ENCODE measurements around the gene FAM3C.

Gene FAM3C

GRCh38 chr7:121337398-121337797 is 58.7 kb downstream of the FAM3C start:
- H3K36me3 ChIP-seq (ENCODE audit: control insufficient read depth in 4 of 4, insufficient read depth in 4 of 4, low read length in 3 of 4), result no peaks in the 10 kb centered on the region

GRCh38 chr7:121336579-121336978 is 59.5 kb downstream of the FAM3C start:
- 88% methylated on average over 2 of the region's 3 CpGs for WGBS (ENCODE audit: insufficient coverage)
- Histone ChIP-seq H3K4me1 (ENCODE audit: control extremely low read depth in 1 of 4, control insufficient read depth in 4 of 4, insufficient read depth in 4 of 4, low read length in 3 of 4) (no peaks in the 10 kb centered on the region), H3K36me3 (ENCODE audit: control insufficient read depth in 4 of 4, insufficient read depth in 4 of 4, low read length in 3 of 4) (no peaks in the 10 kb centered on the region), H3K27me3 (replicated peaks in 2 of 5; ENCODE audit: control insufficient read depth in 4 of 5, insufficient read depth in 5 of 5, low read length in 4 of 5) (peaks cover 6 to 54% (median 12%) of the 10 kb centered on the region in 5 experiments), H3K4me3 (ENCODE audit: control insufficient read depth in 1 of 7, extremely low read depth in 1 of 7, insufficient read depth in 4 of 7, low read depth in 2 of 7, low read length in 6 of 7) (no peak overlapping the region), H3K9me3 (ENCODE audit: control extremely low read depth in 1 of 5, control insufficient read depth in 4 of 5, insufficient read depth in 2 of 5, low read depth in 1 of 5, low read length in 4 of 5) (no peaks in the 10 kb centered on the region), H3K27ac (ENCODE audit: insufficient read depth in 1 of 2, low read depth in 1 of 2, low read length in 2 of 2, poor library complexity in 1 of 2, severe bottlenecking in 2 of 2) (no peak overlapping the region)
- ChIA-PET CTCF (no interaction called here), POLR2A (no interaction called here)
- no peak for DNase-seq

More at GRCh38 chr7:121337398-121337797, 58.7 kb downstream of the FAM3C start:
- peaks cover 5 to 46% (median 8%) of the 10 kb centered on the region in 5 experiments for H3K27me3 ChIP-seq (replicated peaks in 2 of 5; ENCODE audit: control insufficient read depth in 4 of 5, insufficient read depth in 5 of 5, low read length in 4 of 5)
- H3K9me3 ChIP-seq (ENCODE audit: control extremely low read depth in 1 of 5, control insufficient read depth in 4 of 5, insufficient read depth in 2 of 5, low read depth in 1 of 5, low read length in 4 of 5), result no peaks in the 10 kb centered on the region
- H3K4me3 ChIP-seq (ENCODE audit: control insufficient read depth in 1 of 7, extremely low read depth in 1 of 7, insufficient read depth in 4 of 7, low read depth in 2 of 7, low read length in 6 of 7), result no peak overlapping the region
- no peaks in the 10 kb centered on the region for H3K4me1 ChIP-seq (ENCODE audit: control extremely low read depth in 1 of 4, control insufficient read depth in 4 of 4, insufficient read depth in 4 of 4, low read length in 3 of 4)
- no peak overlapping the region for H3K27ac ChIP-seq (ENCODE audit: insufficient read depth in 1 of 2, low read depth in 1 of 2, low read length in 2 of 2, poor library complexity in 1 of 2, severe bottlenecking in 2 of 2)
- ChIA-PET POLR2A (no interaction called here), CTCF (no interaction called here)
- peak in 1 of 3 donors; percentile 20 for DNase-seq
- WGBS (ENCODE audit: insufficient coverage), result 0% methylated on average over 3 of the region's 3 CpGs

- Histone ChIP-seq H3K4me1 (ENCODE audit: control extremely low read depth in 1 of 4, control insufficient read depth in 4 of 4, insufficient read depth in 4 of 4, low read length in 3 of 4) (peaks cover 0 to 5% (median 4%) of the 10 kb centered on the region in 4 experiments), H3K4me3 (ENCODE audit: control insufficient read depth in 1 of 7, extremely low read depth in 1 of 7, insufficient read depth in 4 of 7, low read depth in 2 of 7, low read length in 6 of 7) (no peak overlapping the region), H3K27me3 (replicated peaks in 2 of 5; ENCODE audit: control insufficient read depth in 4 of 5, insufficient read depth in 5 of 5, low read length in 4 of 5) (peaks cover 9 to 69% (median 21%) of the 10 kb centered on the region in 5 experiments), H3K9me3 (ENCODE audit: control extremely low read depth in 1 of 5, control insufficient read depth in 4 of 5, insufficient read depth in 2 of 5, low read depth in 1 of 5, low read length in 4 of 5) (no peaks in the 10 kb centered on the region), H3K27ac (ENCODE audit: insufficient read depth in 1 of 2, low read depth in 1 of 2, low read length in 2 of 2, poor library complexity in 1 of 2, severe bottlenecking in 2 of 2) (no peak overlapping the region), H3K36me3 (ENCODE audit: control insufficient read depth in 4 of 4, insufficient read depth in 4 of 4, low read length in 3 of 4) (no peaks in the 10 kb centered on the region)
- WGBS (ENCODE audit: insufficient coverage), result no CpG with 5 or more reads among the region's 10 CpGs
- ChIA-PET POLR2A (no interaction called here), CTCF (no interaction called here)
- no peak for DNase-seq
Observed at GRCh38 chr7:121334875-121335648, 61.0 kb downstream of the FAM3C start.

- ChIA-PET POLR2A (no interaction called here), CTCF (no interaction called here)
- Histone ChIP-seq H3K4me3 (ENCODE audit: control insufficient read depth in 1 of 7, extremely low read depth in 1 of 7, insufficient read depth in 4 of 7, low read depth in 2 of 7, low read length in 6 of 7) (no peak overlapping the region), H3K9me3 (ENCODE audit: control extremely low read depth in 1 of 5, control insufficient read depth in 4 of 5, insufficient read depth in 2 of 5, low read depth in 1 of 5, low read length in 4 of 5) (no peaks in the 10 kb centered on the region), H3K4me1 (ENCODE audit: control extremely low read depth in 1 of 4, control insufficient read depth in 4 of 4, insufficient read depth in 4 of 4, low read length in 3 of 4) (peaks cover 0 to 12% (median 9%) of the 10 kb centered on the region in 4 experiments), H3K36me3 (ENCODE audit: control insufficient read depth in 4 of 4, insufficient read depth in 4 of 4, low read length in 3 of 4) (no peaks in the 10 kb centered on the region), H3K27me3 (replicated peaks in 2 of 5; ENCODE audit: control insufficient read depth in 4 of 5, insufficient read depth in 5 of 5, low read length in 4 of 5) (peaks cover 12 to 76% (median 25%) of the 10 kb centered on the region in 5 experiments), H3K27ac (ENCODE audit: insufficient read depth in 1 of 2, low read depth in 1 of 2, low read length in 2 of 2, poor library complexity in 1 of 2, severe bottlenecking in 2 of 2) (no peak overlapping the region)
- no CpG with 5 or more reads among the region's 4 CpGs for WGBS (ENCODE audit: insufficient coverage)
- DNase-seq, result no peak
Observed at GRCh38 chr7:121334376-121334775, 61.7 kb downstream of the FAM3C start.

- Histone ChIP-seq H3K4me3 (ENCODE audit: control insufficient read depth in 1 of 7, extremely low read depth in 1 of 7, insufficient read depth in 4 of 7, low read depth in 2 of 7, low read length in 6 of 7) (no peak overlapping the region), H3K4me1 (ENCODE audit: control extremely low read depth in 1 of 4, control insufficient read depth in 4 of 4, insufficient read depth in 4 of 4, low read length in 3 of 4) (peaks cover 0 to 19% (median 12%) of the 10 kb centered on the region in 4 experiments), H3K36me3 (ENCODE audit: control insufficient read depth in 4 of 4, insufficient read depth in 4 of 4, low read length in 3 of 4) (no peaks in the 10 kb centered on the region), H3K27ac (ENCODE audit: insufficient read depth in 1 of 2, low read depth in 1 of 2, low read length in 2 of 2, poor library complexity in 1 of 2, severe bottlenecking in 2 of 2) (no peak overlapping the region), H3K27me3 (replicated peaks in 2 of 5; ENCODE audit: control insufficient read depth in 4 of 5, insufficient read depth in 5 of 5, low read length in 4 of 5) (peaks cover 21 to 92% (median 42%) of the 10 kb centered on the region in 5 experiments), H3K9me3 (ENCODE audit: control extremely low read depth in 1 of 5, control insufficient read depth in 4 of 5, insufficient read depth in 2 of 5, low read depth in 1 of 5, low read length in 4 of 5) (no peaks in the 10 kb centered on the region)
- 40% methylated on average over 1 of the region's 5 CpGs for WGBS (ENCODE audit: insufficient coverage)
- ChIA-PET POLR2A (no interaction called here), CTCF (no interaction called here)
- peak in 1 of 3 donors; percentile 9 for DNase-seq
Observed at GRCh38 chr7:121331574-121331973, 64.5 kb downstream of the FAM3C start.

- peaks cover 0 to 19% (median 12%) of the 10 kb centered on the region in 4 experiments for H3K4me1 ChIP-seq (ENCODE audit: control extremely low read depth in 1 of 4, control insufficient read depth in 4 of 4, insufficient read depth in 4 of 4, low read length in 3 of 4)
- ChIA-PET CTCF (interaction anchor here (0.6 kb wide), 1 partner anchor 881 kb away, joined by 4 read pairs; no protein-coding TSS in a partner anchor), POLR2A (interaction anchor here (0.6 kb wide), 2 partner anchors 16 to 65 kb away, joined by 3 read pairs; no protein-coding TSS in a partner anchor)
- no CpG with 5 or more reads among the region's 4 CpGs for WGBS (ENCODE audit: insufficient coverage)
- peaks cover 21 to 93% (median 42%) of the 10 kb centered on the region in 5 experiments for H3K27me3 ChIP-seq (replicated peaks in 2 of 5; ENCODE audit: control insufficient read depth in 4 of 5, insufficient read depth in 5 of 5, low read length in 4 of 5)
- no peak for DNase-seq
- H3K36me3 ChIP-seq (ENCODE audit: control insufficient read depth in 4 of 4, insufficient read depth in 4 of 4, low read length in 3 of 4), result no peaks in the 10 kb centered on the region
- H3K27ac ChIP-seq (ENCODE audit: insufficient read depth in 1 of 2, low read depth in 1 of 2, low read length in 2 of 2, poor library complexity in 1 of 2, severe bottlenecking in 2 of 2), result no peak overlapping the region
- no peaks in the 10 kb centered on the region for H3K9me3 ChIP-seq (ENCODE audit: control extremely low read depth in 1 of 5, control insufficient read depth in 4 of 5, insufficient read depth in 2 of 5, low read depth in 1 of 5, low read length in 4 of 5)
- H3K4me3 ChIP-seq (ENCODE audit: control insufficient read depth in 1 of 7, extremely low read depth in 1 of 7, insufficient read depth in 4 of 7, low read depth in 2 of 7, low read length in 6 of 7), result no peak overlapping the region
Observed at GRCh38 chr7:121331048-121331447, 65.1 kb downstream of the FAM3C start.
